Measurements from ENCODE around the gene EYS.

DNA sequence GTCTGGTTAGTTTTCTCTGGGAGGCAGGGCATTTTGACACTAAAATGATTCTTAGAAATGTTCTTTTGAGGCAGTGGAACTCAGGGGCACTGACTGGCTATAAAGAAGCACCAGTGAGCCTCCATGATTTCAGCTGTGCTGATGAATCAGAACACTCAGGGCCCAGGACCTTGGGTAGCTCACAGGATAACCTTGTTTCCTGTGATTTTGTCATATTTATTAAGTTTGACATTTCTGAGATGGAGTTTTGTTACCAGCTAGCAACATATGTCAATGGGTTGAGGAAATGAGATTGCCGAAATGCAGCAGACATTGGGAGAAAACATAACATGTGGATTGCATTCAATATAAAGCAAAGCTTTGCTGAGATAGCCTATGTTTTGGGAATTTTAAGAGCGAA lies 802.4 kb downstream of the EYS start:
- no peak for TF ChIP-seq CTCF (conservative IDR thresholded peaks at IDR 0.05)
- no peak for TF ChIP-seq ZFX (IDR thresholded peaks at IDR 0.05)

All from C4-2B (cell line).